Retina (tissue), 1 donor: ENCODE data around the gene NOP56.

Experiments
- DNase-seq: peaks from one replicate; pipeline ENCODE4 v3.0.0-alpha.2; 2016

NOP56 gene, protein sequence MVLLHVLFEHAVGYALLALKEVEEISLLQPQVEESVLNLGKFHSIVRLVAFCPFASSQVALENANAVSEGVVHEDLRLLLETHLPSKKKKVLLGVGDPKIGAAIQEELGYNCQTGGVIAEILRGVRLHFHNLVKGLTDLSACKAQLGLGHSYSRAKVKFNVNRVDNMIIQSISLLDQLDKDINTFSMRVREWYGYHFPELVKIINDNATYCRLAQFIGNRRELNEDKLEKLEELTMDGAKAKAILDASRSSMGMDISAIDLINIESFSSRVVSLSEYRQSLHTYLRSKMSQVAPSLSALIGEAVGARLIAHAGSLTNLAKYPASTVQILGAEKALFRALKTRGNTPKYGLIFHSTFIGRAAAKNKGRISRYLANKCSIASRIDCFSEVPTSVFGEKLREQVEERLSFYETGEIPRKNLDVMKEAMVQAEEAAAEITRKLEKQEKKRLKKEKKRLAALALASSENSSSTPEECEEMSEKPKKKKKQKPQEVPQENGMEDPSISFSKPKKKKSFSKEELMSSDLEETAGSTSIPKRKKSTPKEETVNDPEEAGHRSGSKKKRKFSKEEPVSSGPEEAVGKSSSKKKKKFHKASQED

GRCh38 chr20:2651772-2652723, at the start of gene NOP56:
Gene NOP56, plus strand, starts transcription at chr20:2652632. Its CDS starts 29 bp downstream, at chr20:2652661.
- peak; percentile 96 for DNase-seq

GRCh38 chr20:2602746-2603145, 49.7 kb upstream of the NOP56 start:
- DNase-seq, result no peak

- no peak for DNase-seq
Observed at GRCh38 chr20:2603816-2604505, 48.5 kb upstream of the NOP56 start.

GRCh38 chr20:2604506-2604835, 48.0 kb upstream of the NOP56 start:
- DNase-seq, result no peak

- DNase-seq, result no peak
Observed at GRCh38 chr20:2606507-2607006, 45.9 kb upstream of the NOP56 start.

DNA sequence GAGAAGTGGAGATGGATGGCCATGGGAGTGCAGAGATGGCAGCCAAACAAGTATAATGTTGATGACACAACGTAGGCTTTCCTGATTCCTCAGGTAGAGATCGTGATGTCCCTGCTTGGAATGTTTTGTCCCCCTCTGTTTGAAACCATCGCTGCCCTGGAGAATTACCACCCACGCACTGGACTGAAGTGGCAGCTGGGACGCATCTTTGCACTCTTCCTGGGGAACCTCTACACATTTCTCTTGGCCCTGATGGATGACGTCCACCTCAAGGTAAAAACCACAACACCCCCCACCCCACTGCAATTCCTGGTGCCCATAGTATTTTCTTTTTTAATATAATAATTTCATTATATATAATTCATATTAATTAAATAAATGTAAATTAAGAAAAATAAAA, 42.1 kb upstream of the NOP56 start:
- no peak for DNase-seq

- no peak for DNase-seq
Observed at GRCh38 chr20:2610941-2611720, 41.3 kb upstream of the NOP56 start.

DNA sequence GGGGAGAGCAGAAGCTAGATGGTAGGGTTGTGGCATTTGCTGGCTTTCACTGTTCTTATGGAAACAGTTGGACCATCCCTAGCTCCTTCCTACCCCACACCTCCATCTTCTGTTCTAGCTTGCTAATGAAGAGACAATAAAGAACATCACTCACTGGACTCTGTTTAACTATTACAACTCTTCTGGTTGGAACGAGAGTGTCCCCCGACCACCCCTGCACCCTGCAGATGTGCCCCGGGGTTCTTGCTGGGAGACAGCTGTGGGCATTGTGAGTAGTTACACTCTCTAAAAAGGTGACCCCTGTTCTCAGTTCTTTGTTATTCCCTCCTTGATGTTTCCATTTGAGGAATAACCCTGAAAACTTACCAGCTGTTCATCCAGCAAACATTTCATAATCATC, 40.4 kb upstream of the NOP56 start:
- no peak for DNase-seq

DNA sequence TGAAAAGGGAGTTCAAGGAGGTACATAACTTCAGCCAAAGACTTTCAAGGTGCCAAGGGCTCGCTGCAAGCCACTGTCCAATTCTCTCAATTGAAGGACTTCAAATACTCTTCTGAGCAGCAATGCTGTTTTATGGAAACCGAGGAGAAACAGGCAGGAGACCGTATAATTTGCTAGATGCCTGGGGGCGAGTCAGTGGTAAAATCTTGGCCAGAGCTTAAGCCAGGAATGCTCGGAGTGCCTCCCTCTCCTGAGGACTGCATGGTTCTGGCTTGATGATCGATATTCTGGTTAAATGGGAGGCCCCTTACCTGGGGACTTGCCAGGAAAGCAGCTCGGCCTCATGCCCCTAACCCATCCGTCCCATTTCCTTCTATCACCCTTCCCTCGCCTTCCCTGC, 35.8 kb upstream of the NOP56 start:
- DNase-seq, result no peak

DNA sequence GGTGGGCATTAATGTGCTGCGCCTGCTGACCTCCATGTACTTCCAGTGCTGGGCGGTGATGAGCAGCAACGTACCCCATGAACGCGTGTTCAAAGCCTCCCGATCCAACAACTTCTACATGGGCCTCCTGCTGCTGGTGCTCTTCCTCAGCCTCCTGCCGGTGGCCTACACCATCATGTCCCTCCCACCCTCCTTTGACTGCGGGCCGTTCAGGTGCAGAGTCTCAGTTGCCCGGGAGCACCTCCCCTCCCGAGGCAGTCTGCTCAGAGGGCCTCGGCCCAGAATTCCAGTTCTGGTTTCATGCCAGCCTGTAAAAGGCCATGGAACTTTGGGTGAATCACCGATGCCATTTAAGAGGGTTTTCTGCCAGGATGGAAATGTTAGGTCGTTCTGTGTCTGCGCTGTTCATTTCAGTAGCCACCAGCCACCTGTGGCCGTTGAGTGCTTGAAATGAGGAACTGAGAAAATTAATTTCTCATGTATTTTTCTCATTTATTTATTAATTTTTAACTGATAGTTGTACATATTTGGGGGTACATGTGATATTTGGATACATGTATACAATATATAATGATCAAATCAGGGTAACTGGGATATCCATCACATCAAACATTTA, 35.2 kb upstream of the NOP56 start:
- no peak for DNase-seq

- DNase-seq, result no peak
Observed at GRCh38 chr20:2618815-2619214, 33.6 kb upstream of the NOP56 start.

GRCh38 chr20:2619337-2619736, 33.1 kb upstream of the NOP56 start:
- DNase-seq, result no peak

- no peak for DNase-seq
Observed at GRCh38 chr20:2619961-2620595, 32.4 kb upstream of the NOP56 start.

DNA sequence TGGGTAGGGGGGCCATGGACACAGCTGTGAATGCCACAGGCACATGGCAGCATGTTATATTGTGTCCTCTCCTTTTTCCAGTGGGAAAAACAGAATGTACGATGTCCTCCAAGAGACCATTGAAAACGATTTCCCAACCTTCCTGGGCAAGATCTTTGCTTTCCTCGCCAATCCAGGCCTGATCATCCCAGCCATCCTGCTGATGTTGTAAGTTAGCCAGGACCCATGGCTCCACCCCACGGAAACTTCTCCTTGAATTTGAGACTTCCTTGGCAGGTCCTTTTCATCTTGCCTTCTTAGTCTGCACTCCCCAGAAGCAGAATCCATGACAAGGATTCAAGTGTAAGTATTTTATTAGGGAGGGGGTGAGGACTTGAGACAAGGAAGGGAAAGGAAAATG, 28.2 kb upstream of the NOP56 start:
- no peak for DNase-seq

DNA sequence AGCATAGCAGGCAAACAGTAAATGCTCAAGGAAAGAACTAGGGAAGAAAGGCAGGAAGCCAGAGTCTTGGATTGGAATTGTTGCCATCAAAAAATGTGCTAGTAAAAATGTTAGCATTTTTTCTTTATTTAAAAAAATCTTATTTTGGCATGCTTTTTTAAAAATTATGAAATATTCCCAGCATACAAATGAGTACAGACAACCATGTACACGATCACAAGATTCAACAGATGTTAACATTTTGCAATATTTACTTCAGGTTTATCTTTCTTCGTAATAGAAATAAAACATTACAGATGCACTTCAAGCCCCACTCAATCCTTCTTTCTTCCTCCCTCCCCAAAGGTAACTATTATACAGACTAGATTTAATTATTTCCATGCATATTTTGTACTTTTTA, 27.4 kb upstream of the NOP56 start:
- DNase-seq, result no peak

- no peak for DNase-seq
Observed at GRCh38 chr20:2626853-2627541, 25.4 kb upstream of the NOP56 start.

DNA sequence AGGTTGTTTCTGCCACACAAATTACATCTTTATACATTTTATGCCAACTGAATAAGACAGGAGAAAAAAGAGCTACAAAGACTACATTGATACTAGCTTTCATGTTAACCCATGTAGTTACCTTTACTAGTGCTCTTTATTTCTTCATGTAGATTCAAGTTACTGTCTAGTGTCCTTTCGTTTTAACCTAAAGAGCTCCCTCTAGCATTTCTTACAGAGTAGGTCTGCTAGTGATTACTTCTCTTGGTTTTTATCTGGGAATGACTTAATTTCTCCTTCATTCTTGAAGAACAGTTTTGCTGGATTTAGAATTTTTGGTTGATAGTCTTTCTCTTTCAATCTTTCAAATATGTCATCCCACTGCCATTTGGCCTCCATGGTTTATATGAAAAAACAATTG, 21.2 kb upstream of the NOP56 start:
- DNase-seq, result no peak

DNA sequence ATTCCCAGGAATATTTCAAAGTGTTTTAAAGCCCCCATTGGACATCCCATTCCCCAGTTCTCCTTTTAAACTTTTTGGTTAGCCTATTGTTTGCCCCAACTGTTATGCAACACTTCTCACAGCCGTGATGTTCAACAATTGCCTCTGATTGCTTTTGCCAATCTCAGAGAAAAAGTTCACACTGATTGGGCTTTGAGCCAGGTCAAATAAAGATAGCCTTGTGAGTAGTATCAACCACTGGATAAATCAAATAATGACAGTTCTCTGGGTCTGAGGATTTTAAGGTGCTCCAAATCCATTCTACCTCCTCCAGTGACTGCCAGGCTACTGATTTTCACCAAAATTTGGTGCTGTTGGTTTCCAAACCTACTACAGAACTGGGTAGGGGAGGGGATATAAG, 19.1 kb upstream of the NOP56 start:
- no peak for DNase-seq

DNA sequence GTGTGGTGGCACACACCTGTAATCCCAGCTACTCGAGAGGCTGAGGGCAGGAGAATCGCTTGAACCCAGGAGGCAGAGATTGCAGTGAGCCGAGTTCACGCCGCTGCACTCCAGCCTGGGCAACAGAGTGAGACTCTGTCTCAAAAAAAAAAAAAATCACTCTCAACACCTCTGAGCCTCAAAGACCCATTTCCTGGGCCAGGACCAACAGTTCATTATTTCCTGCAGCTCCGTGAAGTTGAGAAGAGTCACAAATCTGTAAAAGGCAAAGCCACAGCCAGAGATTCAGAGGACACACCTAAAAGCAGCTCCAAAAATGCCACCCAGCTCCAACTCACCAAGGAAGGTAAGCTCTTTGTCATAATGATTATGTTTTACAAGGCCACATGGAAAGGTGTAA, 15.2 kb upstream of the NOP56 start:
- DNase-seq, result no peak

DNA sequence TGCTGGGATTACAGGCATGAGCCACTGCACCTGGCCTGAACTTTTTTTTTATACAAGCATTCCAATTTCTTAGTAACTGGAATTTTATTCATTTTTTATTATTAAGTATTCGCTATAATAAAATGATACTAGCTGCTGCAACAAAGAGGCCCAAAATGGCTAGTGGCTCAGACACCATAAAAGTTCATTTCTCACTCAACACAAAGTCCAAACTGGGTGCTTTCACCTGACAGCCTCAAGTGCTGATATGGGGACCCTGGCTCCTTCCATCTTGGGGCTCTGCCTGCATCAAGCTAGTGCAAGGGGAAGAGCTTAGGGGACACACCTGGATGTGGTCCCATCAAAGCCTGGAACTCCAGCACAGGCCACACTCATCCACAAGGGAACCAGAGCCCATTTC, 12.2 kb upstream of the NOP56 start:
- no peak for DNase-seq
